BE2C (cell line): ENCODE data around the gene KSR2. TPM values are rescaled to one million over a fixed set of nuclear protein-coding genes. Genes with fewer than 3 reads are reported as not detected.
A peak's percentile ranks its signal among the peaks of the same experiment; 100 is the strongest.

Experiments used
- DNase-seq: peaks from one replicate; pipeline ENCODE4 v3.0.0-alpha.2; 2020
- H3K27me3 ChIP-seq: fragments of 250-450 bp; sonication (Bioruptor Pico); 2 replicates; pipeline ENCODE4 v1.5.1; 2020; ENCODE audit warnings: mild to moderate bottlenecking
- H3K36me3 ChIP-seq: fragments of 250-450 bp; sonication (Bioruptor Pico); 2 replicates; pipeline ENCODE4 v1.5.1; 2020; ENCODE audit warnings: mild to moderate bottlenecking
- H3K4me1 ChIP-seq: fragments of 250-450 bp; sonication (Bioruptor Pico); 2 replicates; pipeline ENCODE4 v1.5.1; 2020
- H3K4me3 ChIP-seq: 2 replicates; pipeline ENCODE4 v1.5.1; 2011; ENCODE audit warnings: low read depth, low read length
- H3K9me3 ChIP-seq: fragments of 250-450 bp; sonication (Bioruptor Pico); 2 replicates; pipeline ENCODE4 v1.5.1; 2020
- CTCF ChIP-seq: IDR thresholded peaks from 2 replicates; pipeline ENCODE4 v1.5.1; 2012; ENCODE audit warnings: mild to moderate bottlenecking, low read depth, low read length
- polyA plus RNA-seq: library from polyadenylated mRNA; unstranded; fragments of >200 nt; gene quantifications from one replicate; pipeline ENCODE4 v1.2.1, GENCODE V29; 2012; ENCODE audit warnings: low read depth, missing spikeins; ENCODE audit not compliant: insufficient read length, insufficient read depth

The KSR2 gene
- not detected for polyA plus RNA-seq

GRCh38 chr12:117968826-117969659 lies at the start of gene KSR2:
TSS of gene KSR2 (minus strand) at chr12:117968990. CDS start at chr12:117968255, 735 bp downstream.
- no peak for TF ChIP-seq CTCF
- DNase-seq = peak; percentile 30
- Histone ChIP-seq H3K4me1 (no peaks in the 10 kb centered on the region), H3K9me3 (no peaks in the 10 kb centered on the region), H3K36me3 (no peaks in the 10 kb centered on the region), H3K4me3 (no peak within 1 kb of the TSS), H3K27me3 (peaks cover 45% of the 10 kb centered on the region)

- peak overlapping the region; percentile 71 for H3K4me3 ChIP-seq
- no peaks in the 10 kb centered on the region for H3K9me3 ChIP-seq
- no peaks in the 10 kb centered on the region for H3K4me1 ChIP-seq
- no peak for DNase-seq
- peaks cover 38% of the 10 kb centered on the region for H3K36me3 ChIP-seq
- no peak for TF ChIP-seq CTCF
- H3K27me3 ChIP-seq = no peaks in the 10 kb centered on the region
These were observed 49.1 kb upstream of the KSR2 start for GRCh38 chr12:118017926-118018325.

GRCh38 chr12:118016424-118017264 lies 47.9 kb upstream of the KSR2 start, which contains the start of gene RFC5:
TSS of gene RFC5 (plus strand) at chr12:118016703. CDS start at chr12:118016828, 125 bp downstream.
- Histone ChIP-seq H3K36me3 (peaks cover 27% of the 10 kb centered on the region), H3K9me3 (no peaks in the 10 kb centered on the region), H3K4me1 (no peaks in the 10 kb centered on the region), H3K27me3 (no peaks in the 10 kb centered on the region), H3K4me3 (peak within 1 kb of the TSS; percentile 71)
- no peak for TF ChIP-seq CTCF
- DNase-seq = peak; percentile 99

GRCh38 chr12:118015944-118016343 lies 47.2 kb upstream of the KSR2 start:
- Histone ChIP-seq H3K4me1 (no peaks in the 10 kb centered on the region), H3K9me3 (no peaks in the 10 kb centered on the region), H3K27me3 (no peaks in the 10 kb centered on the region), H3K36me3 (peaks cover 20% of the 10 kb centered on the region), H3K4me3 (peak overlapping the region; percentile 71)
- TF ChIP-seq CTCF = no peak
- DNase-seq = no peak

GRCh38 chr12:118015306-118015705 lies 46.5 kb upstream of the KSR2 start:
- DNase-seq = no peak
- H3K4me1 ChIP-seq = no peaks in the 10 kb centered on the region
- H3K9me3 ChIP-seq = no peaks in the 10 kb centered on the region
- H3K36me3 ChIP-seq = peaks cover 16% of the 10 kb centered on the region
- no peak for TF ChIP-seq CTCF
- no peaks in the 10 kb centered on the region for H3K27me3 ChIP-seq
- no peak overlapping the region for H3K4me3 ChIP-seq
